ENCODE measurements around the gene GTF2F2. TPM values are rescaled to one million over a fixed set of nuclear protein-coding genes. Genes with fewer than 3 reads are reported as not detected.

GTF2F2 gene
- total RNA-seq, 1 donor from 2014 or later: 29.5 TPM

- Histone ChIP-seq H3K27me3 (ENCODE audit: control insufficient read depth, insufficient read depth, low read length) (no peaks in the 10 kb centered on the region), H3K4me3 (ENCODE audit: low read depth, low read length) (no peak overlapping the region), H3K36me3 (ENCODE audit: control insufficient read depth, insufficient read depth, low read length) (no peaks in the 10 kb centered on the region)
- no peak for DNase-seq (ENCODE audit: low read depth)
- TF ChIP-seq, protein P1, sequence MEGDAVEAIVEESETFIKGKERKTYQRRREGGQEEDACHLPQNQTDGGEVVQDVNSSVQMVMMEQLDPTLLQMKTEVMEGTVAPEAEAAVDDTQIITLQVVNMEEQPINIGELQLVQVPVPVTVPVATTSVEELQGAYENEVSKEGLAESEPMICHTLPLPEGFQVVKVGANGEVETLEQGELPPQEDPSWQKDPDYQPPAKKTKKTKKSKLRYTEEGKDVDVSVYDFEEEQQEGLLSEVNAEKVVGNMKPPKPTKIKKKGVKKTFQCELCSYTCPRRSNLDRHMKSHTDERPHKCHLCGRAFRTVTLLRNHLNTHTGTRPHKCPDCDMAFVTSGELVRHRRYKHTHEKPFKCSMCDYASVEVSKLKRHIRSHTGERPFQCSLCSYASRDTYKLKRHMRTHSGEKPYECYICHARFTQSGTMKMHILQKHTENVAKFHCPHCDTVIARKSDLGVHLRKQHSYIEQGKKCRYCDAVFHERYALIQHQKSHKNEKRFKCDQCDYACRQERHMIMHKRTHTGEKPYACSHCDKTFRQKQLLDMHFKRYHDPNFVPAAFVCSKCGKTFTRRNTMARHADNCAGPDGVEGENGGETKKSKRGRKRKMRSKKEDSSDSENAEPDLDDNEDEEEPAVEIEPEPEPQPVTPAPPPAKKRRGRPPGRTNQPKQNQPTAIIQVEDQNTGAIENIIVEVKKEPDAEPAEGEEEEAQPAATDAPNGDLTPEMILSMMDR (IDR thresholded peaks at IDR 0.05; ENCODE audit: insufficient read depth, low read length, poor library complexity, severe bottlenecking): no peak
Observed at GRCh38 chr13:45102136-45102507, 18.2 kb upstream of the GTF2F2 start.

GRCh38 chr13:45103449-45103848 lies 16.9 kb upstream of the GTF2F2 start:
- no peaks in the 10 kb centered on the region for H3K27me3 ChIP-seq (ENCODE audit: control insufficient read depth, insufficient read depth, low read length)
- H3K4me3 ChIP-seq (ENCODE audit: low read depth, low read length): no peak overlapping the region
- TF ChIP-seq, protein P1 (IDR thresholded peaks at IDR 0.05; ENCODE audit: insufficient read depth, low read length, poor library complexity, severe bottlenecking): no peak
- no peak for DNase-seq (ENCODE audit: low read depth)
- H3K36me3 ChIP-seq (ENCODE audit: control insufficient read depth, insufficient read depth, low read length): no peaks in the 10 kb centered on the region

DNA sequence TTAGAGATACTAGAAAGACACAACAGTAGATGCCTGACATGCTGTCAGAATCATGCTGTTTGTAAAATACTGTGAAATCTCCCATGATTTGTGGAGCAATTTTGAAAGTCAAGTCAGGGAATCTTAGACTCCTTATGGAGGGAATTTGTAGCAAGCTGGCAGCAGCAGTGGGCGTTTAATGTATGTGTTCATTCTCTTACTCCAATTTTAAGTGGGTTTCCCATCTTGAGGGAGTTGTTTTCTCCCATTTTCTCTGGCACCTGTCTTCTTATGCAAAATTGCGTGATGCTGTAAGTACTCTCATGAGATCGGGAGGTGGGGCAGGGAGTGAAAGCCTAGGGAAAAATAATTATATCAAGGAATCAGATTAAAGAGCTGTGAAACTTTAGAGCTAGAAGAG lies 16.0 kb upstream of the GTF2F2 start:
- Histone ChIP-seq H3K36me3 (ENCODE audit: control insufficient read depth, insufficient read depth, low read length) (no peaks in the 10 kb centered on the region), H3K4me3 (ENCODE audit: low read depth, low read length) (no peak overlapping the region), H3K27me3 (ENCODE audit: control insufficient read depth, insufficient read depth, low read length) (no peaks in the 10 kb centered on the region)
- TF ChIP-seq, protein P1 (IDR thresholded peaks at IDR 0.05; ENCODE audit: insufficient read depth, low read length, poor library complexity, severe bottlenecking): no peak
- DNase-seq (ENCODE audit: low read depth): no peak

DNA sequence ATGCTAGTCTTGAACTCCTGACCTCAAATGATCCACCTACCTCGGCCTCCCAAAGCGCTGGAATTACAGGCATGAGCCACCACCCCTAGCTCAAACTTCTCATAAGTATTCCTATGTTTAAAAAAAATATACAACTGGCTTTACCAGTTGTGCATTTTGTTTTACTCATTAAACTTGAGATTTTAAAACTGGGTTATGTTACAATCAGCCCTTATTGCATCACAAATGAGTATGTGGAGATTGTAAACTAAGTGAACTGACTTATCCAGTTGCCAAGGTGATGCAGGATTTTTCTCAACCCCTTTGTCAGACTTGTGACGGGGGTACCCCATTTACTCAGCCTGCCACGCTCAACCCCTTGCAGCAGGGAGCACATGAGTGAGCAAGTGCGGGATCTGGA lies 14.4 kb upstream of the GTF2F2 start:
- H3K36me3 ChIP-seq (ENCODE audit: control insufficient read depth, insufficient read depth, low read length): no peaks in the 10 kb centered on the region
- DNase-seq (ENCODE audit: low read depth): no peak
- TF ChIP-seq, protein P1 (IDR thresholded peaks at IDR 0.05; ENCODE audit: insufficient read depth, low read length, poor library complexity, severe bottlenecking): no peak
- no peak overlapping the region for H3K4me3 ChIP-seq (ENCODE audit: low read depth, low read length)
- H3K27me3 ChIP-seq (ENCODE audit: control insufficient read depth, insufficient read depth, low read length): no peaks in the 10 kb centered on the region

- H3K4me3 ChIP-seq (ENCODE audit: low read depth, low read length): no peak overlapping the region
- no peak for DNase-seq (ENCODE audit: low read depth)
- H3K27me3 ChIP-seq (ENCODE audit: control insufficient read depth, insufficient read depth, low read length): no peaks in the 10 kb centered on the region
- no peaks in the 10 kb centered on the region for H3K36me3 ChIP-seq (ENCODE audit: control insufficient read depth, insufficient read depth, low read length)
- TF ChIP-seq, protein P1 (IDR thresholded peaks at IDR 0.05; ENCODE audit: insufficient read depth, low read length, poor library complexity, severe bottlenecking): no peak
Observed at GRCh38 chr13:45107539-45107938, 12.8 kb upstream of the GTF2F2 start.

DNA sequence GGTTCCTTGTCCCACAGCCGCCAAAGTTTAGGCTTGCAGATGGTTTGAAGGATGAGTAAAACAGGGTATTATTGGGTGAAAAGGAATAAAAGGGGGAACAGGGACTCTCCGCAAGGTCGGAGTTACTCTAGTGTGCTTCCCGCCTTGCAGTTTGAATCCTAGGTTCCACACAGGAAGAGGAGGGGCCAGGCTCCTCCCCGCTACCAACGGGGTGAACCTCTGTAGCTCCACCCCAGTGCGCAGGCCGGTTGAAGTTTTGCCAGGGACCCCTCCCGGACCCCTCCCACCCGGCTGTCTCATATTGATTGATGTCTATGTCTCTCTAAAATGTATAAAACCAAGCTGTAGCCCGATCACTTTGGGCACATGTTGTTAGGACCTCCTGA lies 11.6 kb upstream of the GTF2F2 start:
- no peak overlapping the region for H3K4me3 ChIP-seq (ENCODE audit: low read depth, low read length)
- H3K36me3 ChIP-seq (ENCODE audit: control insufficient read depth, insufficient read depth, low read length): no peaks in the 10 kb centered on the region
- TF ChIP-seq, protein P1 (IDR thresholded peaks at IDR 0.05; ENCODE audit: insufficient read depth, low read length, poor library complexity, severe bottlenecking): no peak
- no peak for DNase-seq (ENCODE audit: low read depth)
- H3K27me3 ChIP-seq (ENCODE audit: control insufficient read depth, insufficient read depth, low read length): no peaks in the 10 kb centered on the region
